HepG2 (cell line): ENCODE measurements around the gene C4orf46. TPM values are rescaled to one million over a fixed set of nuclear protein-coding genes. Genes with fewer than 3 reads are reported as not detected.

ENCODE experiments used
- ATAC-seq: fragments of 200-7000 bp; cut with Tn5 transposase; 3 replicates; pipeline ENCODE4 v1.9.1; 2020; ENCODE audit warnings: mild to moderate bottlenecking, moderate library complexity
- BruUV-seq: library from RNA; stranded (reverse); fragments of 400-500 nt; replicated peaks from 2 replicates; lab custom pipeline; 2021; lab: Mats Ljungman, UMichigan
- CTCF ChIA-PET: fragments of 300-600 bp; formaldehyde crosslinking; extraction: SDS; loops from one replicate; lab custom pipeline; 2021; ENCODE audit warnings: low total read pairs, inconsistent platforms, low intra/inter-chr PET ratio; lab: Yijun Ruan, JAX
- POLR2A ChIA-PET: fragments of 350-600 bp; sonication (Branson Sonifier 250); formaldehyde crosslinking; loops from one replicate; lab custom pipeline; 2020; ENCODE audit warnings: antibody characterized with exemption, inconsistent platforms; lab: Yijun Ruan, JAX
- DNase-seq: peaks from one replicate; pipeline ENCODE4 v3.0.0-alpha.2; 2015; ENCODE audit warnings: low spot score
- FAIRE-seq: peaks from 3 replicates; lab custom pipeline; 2011; peaks lifted over from hg19 to GRCh38; lab: Jason Lieb, UNC
- H2AFZ ChIP-seq: one replicate; pipeline ENCODE4 v1.6.1; 2011; ENCODE audit warnings: low read length, inconsistent platforms
- H3K27ac ChIP-seq: fragments of 300-600 bp; 3 replicates; pipeline ENCODE4 v1.8.0; 2011; ENCODE audit warnings: mixed run types, mild to moderate bottlenecking, mixed read lengths, low read length, inconsistent platforms; ENCODE audit not compliant: insufficient read depth; ENCODE audit errors: extremely low read length
- H3K27me3 ChIP-seq, 2 experiments: fragments of 200-600 bp in 1 of 2; 2 replicates in 1 of 2; 3 replicates in 1 of 2; pipeline versions ENCODE4 v1.6.0 to v1.8.0; 2011; ENCODE audit warnings: low read length in 2 of 2, mild to moderate bottlenecking in 2 of 2, moderate library complexity in 2 of 2, inconsistent platforms in 1 of 2; ENCODE audit not compliant: insufficient read depth in 2 of 2, control insufficient read depth in 1 of 2
- H3K36me3 ChIP-seq, 2 experiments: fragments of 200-600 bp in 1 of 2; replicated peaks in 1 of 2; 2 replicates in 1 of 2; 3 replicates in 1 of 2; pipeline versions ENCODE4 v1.5.1 to v1.8.0; 2011; ENCODE audit warnings: low read length in 2 of 2, inconsistent platforms in 1 of 2; ENCODE audit not compliant: insufficient read depth in 2 of 2, control insufficient read depth in 1 of 2
- H3K4me1 ChIP-seq: 2 replicates; pipeline ENCODE4 v1.5.1; 2012; ENCODE audit warnings: low read length, inconsistent platforms; ENCODE audit not compliant: insufficient read depth
- H3K4me2 ChIP-seq: 2 replicates; pipeline ENCODE4 v1.6.0; 2011; ENCODE audit warnings: low read depth, low read length, inconsistent platforms
- H3K4me3 ChIP-seq, 3 experiments: fragments of 200-600 bp in 1 of 3; sonication (generic), shearing (Covaris generic) in 1 of 3; replicated peaks in 1 of 3; 2 replicates each; pipeline ENCODE4 v1.5.1; 2011 to 2016; ENCODE audit warnings: low read length in 3 of 3, inconsistent platforms in 2 of 3, low read depth in 2 of 3, mild to moderate bottlenecking in 2 of 3, control low read depth in 1 of 3, mixed read lengths in 1 of 3; ENCODE audit not compliant: insufficient read depth in 1 of 3
- H3K79me2 ChIP-seq: one replicate; pipeline ENCODE4 v1.6.1; 2011; ENCODE audit warnings: low read length, inconsistent platforms; ENCODE audit not compliant: insufficient read depth
- H3K9ac ChIP-seq: 2 replicates; pipeline ENCODE4 v1.6.0; 2011; ENCODE audit warnings: mild to moderate bottlenecking, low read depth, low read length, inconsistent platforms; ENCODE audit not compliant: insufficient read depth
- H3K9me3 ChIP-seq: 2 replicates; pipeline ENCODE4 v1.5.1; 2012; ENCODE audit warnings: mild to moderate bottlenecking, low read length
- H4K20me1 ChIP-seq: 2 replicates; pipeline ENCODE4 v1.6.0; 2011; ENCODE audit warnings: inconsistent platforms, mild to moderate bottlenecking, low read length, moderate library complexity; ENCODE audit not compliant: insufficient read depth
- KLF13 ChIP-seq: sonication (generic); formaldehyde crosslinking; IDR thresholded peaks from 2 replicates; pipeline ENCODE4 v1.4.0; 2020; ENCODE audit warnings: mild to moderate bottlenecking, missing genetic modification reagents
- TBX2 ChIP-seq: sonication (generic); formaldehyde crosslinking; IDR thresholded peaks from 2 replicates; pipeline ENCODE4 v1.5.0; 2020; ENCODE audit warnings: missing genetic modification reagents, mild to moderate bottlenecking, borderline replicate concordance
- TOE1 ChIP-seq: sonication (generic); formaldehyde crosslinking; IDR thresholded peaks from 2 replicates; pipeline ENCODE4 v1.4.0; 2020; ENCODE audit warnings: mild to moderate bottlenecking, missing genetic modification reagents
- ZBTB3 ChIP-seq: sonication (generic); formaldehyde crosslinking; IDR thresholded peaks from 2 replicates; pipeline ENCODE4 v1.4.0; 2020; ENCODE audit warnings: low read depth, mild to moderate bottlenecking, moderate library complexity, missing genetic modification reagents, borderline replicate concordance
- ZFP90 ChIP-seq: sonication (generic); formaldehyde crosslinking; IDR thresholded peaks from 2 replicates; pipeline ENCODE4 v1.8.0; 2022; ENCODE audit warnings: missing genetic modification reagents, mild to moderate bottlenecking, inconsistent platforms, borderline replicate concordance
- WGBS: methylation state at CpG from one replicate; pipeline ENCODE4 v1.1.6; 2017; ENCODE audit warnings: low lambda C conversion rate; 5-methylcytosine and 5-hydroxymethylcytosine counted together
- in situ Hi-C: cut with HindIII; loops from 2 replicates; pipeline ENCODE4 v1.10.0; 2017; ENCODE audit warnings: low pct_unique_long_range_greater_than_20kb; ENCODE audit not compliant: extremely low pct_ligation_motif_present
- intact Hi-C: fragments of 100-400 bp; cut with micrococcal nuclease; formaldehyde crosslinking; loops from one replicate; pipeline ENCODE4 v1.10.0; 2022; ENCODE audit not compliant: unreplicated experiment
- polyA plus RNA-seq, 8 experiments: library from polyadenylated mRNA; depleted of rRNA in 3 of 8; stranded (reverse) in 7 of 8; unstranded in 1 of 8; fragments of >200 nt; fragmentation: Illumina TruSeq in 4 of 8; extraction: Trizol in 4 of 8; gene quantifications; 2 replicates each; pipeline versions ENCODE4 v1.2.1 to v1.2.3, GENCODE V29; 2011 to 2016; ENCODE audit warnings: low read depth in 4 of 8, missing spikeins in 1 of 8, mixed read lengths in 1 of 8; ENCODE audit not compliant: insufficient read depth in 1 of 8
- total RNA-seq, 5 experiments: library from RNA; depleted of rRNA; stranded (reverse); fragments of >200 nt; fragmentation: Illumina TruSeq; extraction: Trizol; gene quantifications; 2 replicates each; pipeline ENCODE4 v1.2.3, GENCODE V29; 2016; ENCODE audit warnings: low read depth in 1 of 5
- TF ChIP-seq, protein P1 (sequence below): IDR thresholded peaks from 2 replicates; pipeline ENCODE4 v1.6.1; 2012; ENCODE audit warnings: low read length, improper control_type of control experiment
- TF ChIP-seq, protein P2 (sequence below): sonication (generic); formaldehyde crosslinking; IDR thresholded peaks from 2 replicates; pipeline ENCODE4 v1.8.0; 2022; ENCODE audit warnings: missing genetic modification reagents, mild to moderate bottlenecking, inconsistent platforms, borderline replicate concordance
- TF ChIP-seq, protein P3 (sequence below): sonication (generic); formaldehyde crosslinking; IDR thresholded peaks from 2 replicates; pipeline ENCODE4 v1.8.1; 2022; ENCODE audit warnings: low read depth, mild to moderate bottlenecking, missing genetic modification reagents

Gene C4orf46
- total and polyA plus RNA-seq, 2 of the 13 experiments (the other 11 are each of a cell fraction or from before 2014, with no cell fraction given): 8.5 to 10.4 TPM

DNA sequence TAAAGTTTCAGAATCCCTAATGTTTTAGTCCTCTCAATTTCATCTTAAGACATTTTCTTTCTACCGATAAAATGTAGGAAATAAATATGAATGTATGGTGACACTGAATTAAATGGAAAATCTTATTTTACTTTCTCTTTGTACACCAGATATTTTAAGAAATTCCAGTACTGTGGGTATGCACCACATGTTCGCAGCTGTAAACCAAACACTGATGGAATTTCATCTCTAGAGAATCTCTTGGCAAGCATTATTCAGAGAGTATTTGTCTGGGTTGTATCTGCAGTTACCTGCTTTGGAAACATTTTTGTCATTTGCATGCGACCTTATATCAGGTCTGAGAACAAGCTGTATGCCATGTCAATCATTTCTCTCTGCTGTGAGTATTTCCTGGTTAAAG is 26.9 kb downstream of the C4orf46 start:
- Histone ChIP-seq H3K36me3 (no peaks in the 10 kb centered on the region), H3K27ac (no peak overlapping the region), H3K4me3 (no peak overlapping the region), H4K20me1 (no peaks in the 10 kb centered on the region), H3K27me3 (peaks cover 0 to 1% of the 10 kb centered on the region in 2 experiments; a peak in 2 of 5 replicates), H3K9ac (no peak overlapping the region), H3K4me1 (no peaks in the 10 kb centered on the region), H3K4me2 (no peak overlapping the region), H3K79me2 (no peaks in the 10 kb centered on the region), H3K9me3 (no peaks in the 10 kb centered on the region), H2AFZ (no peak overlapping the region)
- ATAC-seq (no peak), FAIRE-seq (no peak), DNase-seq (no peak)
- WGBS: 44% methylated on average over 3 of the region's 3 CpGs
- ChIA-PET POLR2A (no interaction called here), CTCF (no interaction called here)
- intact Hi-C loops (no loop called here), in situ Hi-C loops (no loop called here)
- BruUV-seq: no TSS peak
- TF ChIP-seq, protein P1, sequence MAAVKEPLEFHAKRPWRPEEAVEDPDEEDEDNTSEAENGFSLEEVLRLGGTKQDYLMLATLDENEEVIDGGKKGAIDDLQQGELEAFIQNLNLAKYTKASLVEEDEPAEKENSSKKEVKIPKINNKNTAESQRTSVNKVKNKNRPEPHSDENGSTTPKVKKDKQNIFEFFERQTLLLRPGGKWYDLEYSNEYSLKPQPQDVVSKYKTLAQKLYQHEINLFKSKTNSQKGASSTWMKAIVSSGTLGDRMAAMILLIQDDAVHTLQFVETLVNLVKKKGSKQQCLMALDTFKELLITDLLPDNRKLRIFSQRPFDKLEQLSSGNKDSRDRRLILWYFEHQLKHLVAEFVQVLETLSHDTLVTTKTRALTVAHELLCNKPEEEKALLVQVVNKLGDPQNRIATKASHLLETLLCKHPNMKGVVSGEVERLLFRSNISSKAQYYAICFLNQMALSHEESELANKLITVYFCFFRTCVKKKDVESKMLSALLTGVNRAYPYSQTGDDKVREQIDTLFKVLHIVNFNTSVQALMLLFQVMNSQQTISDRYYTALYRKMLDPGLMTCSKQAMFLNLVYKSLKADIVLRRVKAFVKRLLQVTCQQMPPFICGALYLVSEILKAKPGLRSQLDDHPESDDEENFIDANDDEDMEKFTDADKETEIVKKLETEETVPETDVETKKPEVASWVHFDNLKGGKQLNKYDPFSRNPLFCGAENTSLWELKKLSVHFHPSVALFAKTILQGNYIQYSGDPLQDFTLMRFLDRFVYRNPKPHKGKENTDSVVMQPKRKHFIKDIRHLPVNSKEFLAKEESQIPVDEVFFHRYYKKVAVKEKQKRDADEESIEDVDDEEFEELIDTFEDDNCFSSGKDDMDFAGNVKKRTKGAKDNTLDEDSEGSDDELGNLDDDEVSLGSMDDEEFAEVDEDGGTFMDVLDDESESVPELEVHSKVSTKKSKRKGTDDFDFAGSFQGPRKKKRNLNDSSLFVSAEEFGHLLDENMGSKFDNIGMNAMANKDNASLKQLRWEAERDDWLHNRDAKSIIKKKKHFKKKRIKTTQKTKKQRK: no peak
- TF ChIP-seq ZFP90 (CRISPR knock-in tag) (no peak), KLF13 (CRISPR knock-in tag) (no peak), ZBTB3 (CRISPR knock-in tag) (no peak), TOE1 (no peak), TBX2 (CRISPR knock-in tag) (no peak)
- TF ChIP-seq, protein P2, sequence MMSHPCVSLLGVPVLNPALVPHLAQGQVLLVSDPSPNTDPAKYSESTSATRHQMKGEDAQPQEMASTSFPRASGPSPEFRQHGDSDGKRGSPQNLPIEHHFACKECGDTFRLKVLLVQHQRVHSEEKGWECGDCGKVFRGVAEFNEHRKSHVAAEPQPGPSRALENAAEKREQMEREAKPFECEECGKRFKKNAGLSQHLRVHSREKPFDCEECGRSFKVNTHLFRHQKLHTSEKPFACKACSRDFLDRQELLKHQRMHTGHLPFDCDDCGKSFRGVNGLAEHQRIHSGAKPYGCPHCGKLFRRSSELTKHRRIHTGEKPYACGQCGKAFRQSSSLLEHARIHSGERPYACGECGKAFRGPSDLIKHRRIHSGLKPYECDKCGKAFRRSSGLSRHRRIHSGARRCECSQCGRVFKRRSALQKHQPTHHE: no peak
- TF ChIP-seq, protein P3, sequence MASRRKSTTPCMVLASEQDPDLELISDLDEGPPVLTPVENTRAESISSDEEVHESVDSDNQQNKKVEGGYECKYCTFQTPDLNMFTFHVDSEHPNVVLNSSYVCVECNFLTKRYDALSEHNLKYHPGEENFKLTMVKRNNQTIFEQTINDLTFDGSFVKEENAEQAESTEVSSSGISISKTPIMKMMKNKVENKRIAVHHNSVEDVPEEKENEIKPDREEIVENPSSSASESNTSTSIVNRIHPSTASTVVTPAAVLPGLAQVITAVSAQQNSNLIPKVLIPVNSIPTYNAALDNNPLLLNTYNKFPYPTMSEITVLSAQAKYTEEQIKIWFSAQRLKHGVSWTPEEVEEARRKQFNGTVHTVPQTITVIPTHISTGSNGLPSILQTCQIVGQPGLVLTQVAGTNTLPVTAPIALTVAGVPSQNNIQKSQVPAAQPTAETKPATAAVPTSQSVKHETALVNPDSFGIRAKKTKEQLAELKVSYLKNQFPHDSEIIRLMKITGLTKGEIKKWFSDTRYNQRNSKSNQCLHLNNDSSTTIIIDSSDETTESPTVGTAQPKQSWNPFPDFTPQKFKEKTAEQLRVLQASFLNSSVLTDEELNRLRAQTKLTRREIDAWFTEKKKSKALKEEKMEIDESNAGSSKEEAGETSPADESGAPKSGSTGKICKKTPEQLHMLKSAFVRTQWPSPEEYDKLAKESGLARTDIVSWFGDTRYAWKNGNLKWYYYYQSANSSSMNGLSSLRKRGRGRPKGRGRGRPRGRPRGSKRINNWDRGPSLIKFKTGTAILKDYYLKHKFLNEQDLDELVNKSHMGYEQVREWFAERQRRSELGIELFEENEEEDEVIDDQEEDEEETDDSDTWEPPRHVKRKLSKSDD (CRISPR knock-in tag): no peak
